ENCODE measurements around the gene CYTL1. TPM values are rescaled to one million over a fixed set of nuclear protein-coding genes. Genes with fewer than 3 reads are reported as not detected.

Gene CYTL1
- total RNA-seq, 1 donor from 2014 or later = 67.3 TPM

DNA sequence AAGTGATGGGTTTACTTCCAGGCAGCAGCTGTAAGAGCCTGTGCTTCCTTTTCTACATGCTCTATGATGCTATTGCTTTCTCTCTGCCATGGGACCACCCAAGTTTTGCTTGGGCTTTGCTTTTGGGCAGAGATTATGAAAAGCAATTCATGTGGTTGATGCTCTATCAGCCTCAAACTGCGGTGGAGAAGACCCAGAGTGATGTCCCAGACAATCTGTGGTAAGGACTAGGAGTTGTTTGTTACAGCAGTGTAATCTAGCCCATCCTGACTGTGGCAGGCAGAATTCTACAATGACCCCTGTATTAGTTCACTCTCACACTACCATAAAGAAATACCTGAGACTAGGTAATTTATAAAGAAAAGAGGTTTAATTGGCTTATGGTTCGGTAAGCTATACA lies 9.2 kb upstream of the CYTL1 start:
- peaks cover 3% of the 10 kb centered on the region for H3K36me3 Mint-ChIP-seq (ENCODE audit: low read depth)
- no peak for TF ChIP-seq CTCF (IDR thresholded peaks at IDR 0.05)
- peaks cover 16% of the 10 kb centered on the region for H3K4me1 Mint-ChIP-seq (ENCODE audit: low read depth)
- H3K9me3 Mint-ChIP-seq (ENCODE audit: low read depth) = peaks cover 6% of the 10 kb centered on the region
- H3K4me3 Mint-ChIP-seq (ENCODE audit: unreplicated experiment) = no peak overlapping the region
- no peaks in the 10 kb centered on the region for H3K27me3 Mint-ChIP-seq (ENCODE audit: low read depth)
- H3K27ac Mint-ChIP-seq (ENCODE audit: unreplicated experiment) = no peak overlapping the region
- DNase-seq (ENCODE audit: low spot score) = no peak

GRCh38 chr4:5027346-5027745 lies 8.1 kb upstream of the CYTL1 start:
- no peaks in the 10 kb centered on the region for H3K27me3 Mint-ChIP-seq (ENCODE audit: low read depth)
- TF ChIP-seq CTCF (IDR thresholded peaks at IDR 0.05) = no peak
- peaks cover 6% of the 10 kb centered on the region for H3K4me1 Mint-ChIP-seq (ENCODE audit: low read depth)
- DNase-seq (ENCODE audit: low spot score) = no peak
- H3K9me3 Mint-ChIP-seq (ENCODE audit: low read depth) = peaks cover 11% of the 10 kb centered on the region
- H3K4me3 Mint-ChIP-seq (ENCODE audit: unreplicated experiment) = no peak overlapping the region
- H3K27ac Mint-ChIP-seq (ENCODE audit: unreplicated experiment) = no peak overlapping the region
- peaks cover 8% of the 10 kb centered on the region for H3K36me3 Mint-ChIP-seq (ENCODE audit: low read depth)

DNA sequence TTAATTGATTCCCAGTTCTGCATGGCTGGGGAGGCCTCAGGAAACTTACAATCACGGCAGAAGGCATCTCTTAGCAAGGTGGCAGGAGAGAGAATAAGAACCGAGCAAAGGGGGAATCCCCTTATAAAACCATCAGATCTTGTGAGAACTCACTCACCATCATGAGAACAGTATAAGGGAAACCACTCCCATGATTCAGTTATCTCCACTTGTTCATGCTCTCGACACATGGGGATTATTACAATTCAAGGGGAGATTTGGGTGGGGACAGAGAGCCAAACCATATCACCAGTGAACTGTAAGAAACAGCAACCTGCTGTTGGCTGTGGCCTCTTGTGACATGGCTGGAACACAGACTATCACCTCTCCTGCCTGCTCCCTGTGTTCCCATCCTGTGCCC lies 7.1 kb upstream of the CYTL1 start:
- Mint-ChIP-seq H3K9me3 (ENCODE audit: low read depth) (peaks cover 11% of the 10 kb centered on the region), H3K4me3 (ENCODE audit: unreplicated experiment) (no peak overlapping the region), H3K27ac (ENCODE audit: unreplicated experiment) (no peak overlapping the region), H3K36me3 (ENCODE audit: low read depth) (peaks cover 8% of the 10 kb centered on the region), H3K4me1 (ENCODE audit: low read depth) (no peaks in the 10 kb centered on the region), H3K27me3 (ENCODE audit: low read depth) (no peaks in the 10 kb centered on the region)
- TF ChIP-seq CTCF (IDR thresholded peaks at IDR 0.05) = no peak
- DNase-seq (ENCODE audit: low spot score) = no peak

DNA sequence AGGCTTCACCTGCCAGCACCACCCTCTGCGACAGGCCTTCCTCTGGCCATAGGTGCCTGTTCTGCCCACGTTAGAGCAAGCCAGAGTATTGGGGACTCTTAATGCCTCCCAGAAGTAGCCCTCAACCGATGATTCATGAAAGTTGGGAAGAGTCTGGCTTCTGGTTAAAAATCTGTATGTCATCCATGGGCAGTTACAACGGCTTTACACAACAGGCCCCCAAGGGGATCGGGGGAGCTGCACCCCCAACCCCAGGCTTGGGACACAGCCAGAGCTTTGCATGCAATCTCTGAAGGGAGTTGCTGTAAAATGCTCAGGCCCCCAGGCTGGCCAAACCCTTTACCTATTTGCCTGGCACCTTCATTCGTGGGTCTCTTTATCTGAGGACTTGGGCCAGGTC lies 5.4 kb upstream of the CYTL1 start:
- Mint-ChIP-seq H3K27me3 (ENCODE audit: low read depth) (no peaks in the 10 kb centered on the region), H3K36me3 (ENCODE audit: low read depth) (peaks cover 8% of the 10 kb centered on the region), H3K4me3 (ENCODE audit: unreplicated experiment) (no peak overlapping the region), H3K4me1 (ENCODE audit: low read depth) (peaks cover 1% of the 10 kb centered on the region), H3K27ac (ENCODE audit: unreplicated experiment) (no peak overlapping the region), H3K9me3 (ENCODE audit: low read depth) (peaks cover 11% of the 10 kb centered on the region)
- TF ChIP-seq CTCF (IDR thresholded peaks at IDR 0.05) = no peak
- no peak for DNase-seq (ENCODE audit: low spot score)

- Mint-ChIP-seq H3K4me3 (ENCODE audit: unreplicated experiment) (no peak overlapping the region), H3K4me1 (ENCODE audit: low read depth) (peaks cover 19% of the 10 kb centered on the region), H3K27ac (ENCODE audit: unreplicated experiment) (no peak overlapping the region), H3K27me3 (ENCODE audit: low read depth) (no peaks in the 10 kb centered on the region), H3K9me3 (ENCODE audit: low read depth) (peaks cover 11% of the 10 kb centered on the region), H3K36me3 (ENCODE audit: low read depth) (peaks cover 8% of the 10 kb centered on the region)
- DNase-seq (ENCODE audit: low spot score) = no peak
- no peak for TF ChIP-seq CTCF (IDR thresholded peaks at IDR 0.05)
These were observed 2.3 kb upstream of the CYTL1 start for GRCh38 chr4:5021546-5021945.

Data from chondrocyte (in vitro differentiated cells).